Left kidney (tissue), 2 donors: ENCODE results near the gene TIAM2. TPM values are rescaled to one million over a fixed set of nuclear protein-coding genes. Genes with fewer than 3 reads are reported as not detected.

Experiments used
- DNase-seq: peaks from one replicate; pipeline ENCODE4 v3.0.0-alpha.2; 2013
- polyA plus RNA-seq: library from polyadenylated mRNA; unstranded; fragments of 120-200 nt; gene quantifications from one replicate; pipeline ENCODE4 v1.2.1, GENCODE V29; 2013; ENCODE audit not compliant: insufficient read length

The TIAM2 gene
- polyA plus RNA-seq, 1 donor: 24.0 TPM

DNA sequence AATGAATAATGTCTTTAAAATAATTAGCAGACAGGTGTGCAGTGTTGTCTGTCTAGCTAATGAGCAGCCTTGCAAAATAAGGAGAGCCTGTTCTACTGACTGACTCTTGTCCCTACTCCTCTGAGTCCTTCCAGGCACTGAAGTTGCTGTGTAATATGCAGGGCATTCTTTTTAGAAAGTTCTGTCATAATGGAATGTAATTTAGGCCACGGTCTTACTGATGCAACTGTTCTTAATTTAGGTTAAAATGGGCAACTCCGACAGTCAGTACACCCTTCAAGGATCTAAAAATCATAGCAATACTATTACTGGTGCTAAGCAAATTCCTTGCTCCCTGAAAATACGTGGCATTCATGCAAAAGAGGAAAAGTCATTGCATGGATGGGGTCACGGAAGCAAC is 133.9 kb downstream of the TIAM2 start:
- no peak for DNase-seq

DNA sequence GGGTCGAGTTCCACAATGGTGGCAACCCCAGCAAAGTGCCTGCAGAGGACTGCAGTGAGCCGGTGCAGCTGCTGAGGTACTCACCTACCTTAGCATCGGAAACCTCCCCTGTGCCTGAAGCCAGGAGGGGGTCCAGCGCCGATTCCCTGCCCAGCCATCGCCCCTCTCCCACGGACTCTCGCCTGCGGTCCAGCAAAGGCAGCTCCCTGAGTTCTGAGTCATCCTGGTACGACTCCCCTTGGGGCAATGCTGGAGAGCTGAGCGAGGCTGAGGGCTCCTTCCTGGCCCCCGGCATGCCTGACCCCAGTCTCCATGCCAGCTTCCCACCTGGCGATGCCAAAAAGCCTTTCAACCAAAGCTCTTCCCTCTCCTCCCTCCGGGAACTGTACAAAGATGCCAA is 134.6 kb downstream of the TIAM2 start:
- DNase-seq: no peak

DNA sequence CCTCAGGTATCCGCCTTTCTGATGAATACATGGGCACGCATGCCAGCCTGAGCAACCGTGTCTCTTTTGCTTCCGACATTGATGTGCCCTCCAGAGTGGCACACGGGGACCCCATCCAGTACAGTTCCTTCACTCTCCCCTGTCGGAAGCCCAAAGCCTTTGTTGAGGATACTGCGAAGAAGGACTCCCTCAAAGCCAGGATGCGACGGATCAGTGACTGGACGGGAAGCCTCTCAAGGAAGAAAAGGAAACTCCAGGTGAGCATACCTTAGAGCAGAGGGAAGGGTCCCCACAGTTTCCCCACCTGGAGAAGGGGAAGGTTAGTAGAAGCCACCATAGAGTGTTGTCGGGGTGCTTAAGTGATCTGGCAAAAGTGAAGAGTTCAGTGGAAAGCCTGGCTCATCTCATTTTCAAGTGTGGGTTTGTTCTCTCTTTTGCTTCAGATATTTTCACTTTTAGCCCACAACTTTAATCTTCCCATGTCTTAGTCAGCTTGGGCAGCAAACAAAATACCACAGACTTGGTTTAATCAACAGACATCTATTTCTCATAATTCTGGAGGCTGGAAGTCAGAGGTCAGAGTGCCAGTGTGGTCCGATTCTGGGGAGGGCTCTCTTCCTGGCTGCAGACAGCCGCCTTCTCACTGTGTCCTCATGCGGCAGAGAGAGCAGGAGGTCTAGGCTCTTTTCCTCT is 135.2 kb downstream of the TIAM2 start:
- DNase-seq: no peak

DNA sequence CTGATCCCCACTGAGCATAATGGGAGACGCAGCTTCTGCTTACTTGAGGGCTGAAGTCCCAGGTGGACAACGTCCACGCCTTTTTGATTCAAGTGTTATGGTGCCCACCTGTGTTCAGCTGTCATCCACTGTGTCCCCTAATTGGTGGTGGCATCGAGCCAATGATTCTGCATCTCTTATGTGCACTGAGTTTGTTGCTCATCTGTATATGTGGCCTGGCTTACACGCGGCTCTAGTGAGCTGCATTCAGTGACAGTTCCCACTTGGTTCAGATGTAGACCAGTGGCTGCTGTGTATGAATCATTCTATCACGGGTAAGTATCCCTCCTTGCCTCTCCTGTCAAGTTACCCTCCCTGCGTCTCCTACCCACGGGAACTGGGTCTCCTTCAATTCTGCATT is 137.5 kb downstream of the TIAM2 start:
- no peak for DNase-seq

DNA sequence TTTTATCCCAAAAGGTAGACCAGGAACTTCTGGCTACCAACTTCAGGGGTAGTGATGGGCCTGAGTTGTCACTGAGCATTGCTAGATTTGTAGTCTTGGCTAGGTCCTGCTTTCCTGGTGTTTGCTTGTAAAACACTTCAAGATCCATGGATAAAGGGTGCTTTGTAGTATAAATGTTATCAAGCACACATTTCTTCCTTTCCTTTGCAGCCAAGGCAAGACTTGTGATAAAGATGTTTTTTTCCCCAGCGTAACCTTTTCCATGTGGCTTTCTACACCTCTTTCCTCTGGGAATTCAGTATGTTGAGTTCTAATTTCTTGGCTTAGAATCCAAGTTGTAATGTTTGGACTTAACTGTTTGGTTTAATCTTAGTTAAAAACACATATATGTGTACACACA is 145.9 kb downstream of the TIAM2 start:
- no peak for DNase-seq

DNA sequence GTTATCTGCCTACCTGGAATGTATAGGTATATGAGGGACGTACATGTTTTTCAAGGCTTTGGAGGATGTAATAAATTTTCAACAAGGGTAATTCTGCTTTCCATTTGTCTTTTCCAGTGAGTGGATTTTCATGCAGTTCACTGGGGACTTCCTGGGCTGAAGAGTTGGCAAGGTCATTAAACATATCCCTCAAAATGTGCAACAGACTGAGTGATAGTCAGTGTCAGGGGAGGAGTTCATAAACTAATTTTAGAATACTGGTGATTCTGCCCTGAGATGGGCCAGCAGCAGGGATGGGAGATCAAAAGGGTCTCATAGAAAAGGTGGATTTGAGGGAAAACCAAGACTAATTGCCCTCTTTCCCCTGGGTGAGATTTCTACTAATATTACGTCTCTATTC is 146.4 kb downstream of the TIAM2 start:
- no peak for DNase-seq

DNA sequence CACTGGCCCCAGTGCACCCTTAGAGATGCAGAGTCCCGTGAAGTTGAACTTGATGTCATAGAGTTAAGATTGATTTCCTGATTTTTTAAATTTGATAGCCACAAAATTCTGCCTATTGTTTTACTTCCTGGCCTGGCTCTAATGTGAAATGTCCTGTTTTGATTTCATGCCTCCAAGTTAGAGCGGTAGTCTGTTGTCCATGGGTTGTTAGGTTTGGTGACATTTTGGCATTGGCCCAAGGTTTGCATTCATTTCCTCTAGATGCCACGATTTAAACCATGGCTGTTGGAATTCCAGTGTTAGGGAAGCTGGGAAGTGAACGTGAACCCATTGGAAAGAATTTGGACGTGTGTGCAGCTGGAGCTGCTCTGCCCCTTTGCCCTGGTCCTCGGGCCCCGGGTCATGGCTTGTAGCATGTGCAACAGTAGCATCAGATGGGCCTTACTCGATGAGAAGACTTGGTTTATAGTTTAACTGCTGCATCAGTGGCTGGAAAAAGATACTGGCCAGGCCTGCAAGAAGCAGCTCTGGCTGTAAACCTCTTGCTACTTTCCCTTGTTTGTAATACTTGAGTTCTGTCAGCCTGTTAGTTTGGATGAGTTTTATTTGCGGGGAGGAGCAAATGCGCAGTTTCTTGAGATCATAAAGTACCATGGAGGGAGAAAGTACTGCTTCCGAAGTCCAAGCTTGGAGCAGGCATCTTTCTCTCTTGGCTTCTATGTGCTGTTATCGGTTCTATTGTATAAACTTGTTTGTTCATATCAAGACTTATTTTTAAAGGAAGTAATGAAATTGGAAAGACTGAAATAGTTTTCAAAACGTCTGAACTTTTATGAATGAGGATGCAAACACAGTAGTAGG is 147.3 kb downstream of the TIAM2 start:
- no peak for DNase-seq

DNA sequence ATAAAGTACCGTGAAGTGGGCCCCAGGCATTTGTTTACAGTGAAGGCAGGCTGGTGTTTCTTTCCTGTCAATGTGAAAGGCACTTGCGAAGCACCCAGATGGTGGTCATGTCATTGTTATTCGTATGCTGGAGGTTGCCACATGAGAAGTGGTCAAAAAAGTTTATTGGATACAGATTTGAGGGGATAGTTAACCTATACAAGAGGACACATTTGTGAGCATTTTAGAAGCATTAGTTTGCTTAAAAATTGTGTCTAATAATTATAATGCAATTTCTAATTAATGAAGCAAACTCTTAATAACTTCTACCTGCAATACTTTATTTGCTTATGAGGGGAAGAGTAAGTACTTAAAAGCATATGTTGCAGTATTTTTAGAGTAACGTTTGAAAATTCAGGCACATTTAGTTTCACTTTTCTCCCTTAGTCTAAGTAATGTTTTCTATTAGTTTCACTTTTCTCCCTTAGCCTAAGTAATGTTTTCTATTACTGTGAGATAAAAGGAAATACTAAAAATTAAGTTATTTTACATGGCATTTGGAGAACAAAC is 148.0 kb downstream of the TIAM2 start:
- DNase-seq: no peak

DNA sequence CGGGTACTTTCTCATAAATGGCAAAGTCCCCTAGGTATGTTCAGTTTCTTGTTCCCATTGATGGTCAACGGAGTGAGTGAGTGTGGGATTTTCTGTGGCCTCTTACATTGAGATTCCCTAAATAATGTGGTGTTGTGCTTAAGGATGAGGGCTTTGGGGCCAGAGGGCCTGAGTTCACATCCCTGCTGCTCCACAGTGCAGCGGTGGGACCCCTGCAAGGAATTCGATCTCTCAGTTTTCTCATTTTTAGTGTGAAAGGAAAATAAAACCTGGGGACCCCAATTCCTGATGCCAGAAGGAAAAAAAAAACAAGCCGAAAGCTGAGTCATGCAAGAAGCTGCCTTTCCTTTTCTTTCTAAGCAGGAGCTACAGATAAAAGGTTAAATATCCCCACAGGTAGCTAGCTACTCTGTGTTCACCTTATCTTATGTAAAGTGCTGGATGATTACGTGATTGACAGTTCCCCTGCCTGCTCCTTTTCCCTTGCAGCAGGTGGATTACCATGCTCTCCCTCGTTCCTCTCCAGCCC is 148.5 kb downstream of the TIAM2 start:
- no peak for DNase-seq

DNA sequence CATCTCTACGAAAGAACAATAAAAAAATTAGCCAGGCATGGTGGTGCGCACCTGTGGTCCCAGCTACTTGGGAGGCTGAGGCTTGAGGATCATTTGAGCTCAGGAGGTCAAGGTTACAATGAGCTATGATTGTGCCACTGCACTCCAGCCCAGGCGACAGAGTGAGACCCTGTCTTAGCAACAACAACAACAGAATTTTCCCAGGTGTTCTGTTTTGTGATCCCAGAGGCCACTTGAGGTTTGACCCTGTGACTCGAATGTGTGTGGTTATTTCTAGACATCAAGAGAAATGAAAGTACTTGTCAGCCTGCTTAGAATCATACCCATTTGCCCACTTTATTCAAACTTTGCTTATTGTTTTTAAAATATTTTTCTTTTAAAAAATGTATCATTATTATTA is 151.1 kb downstream of the TIAM2 start:
- DNase-seq: no peak

DNA sequence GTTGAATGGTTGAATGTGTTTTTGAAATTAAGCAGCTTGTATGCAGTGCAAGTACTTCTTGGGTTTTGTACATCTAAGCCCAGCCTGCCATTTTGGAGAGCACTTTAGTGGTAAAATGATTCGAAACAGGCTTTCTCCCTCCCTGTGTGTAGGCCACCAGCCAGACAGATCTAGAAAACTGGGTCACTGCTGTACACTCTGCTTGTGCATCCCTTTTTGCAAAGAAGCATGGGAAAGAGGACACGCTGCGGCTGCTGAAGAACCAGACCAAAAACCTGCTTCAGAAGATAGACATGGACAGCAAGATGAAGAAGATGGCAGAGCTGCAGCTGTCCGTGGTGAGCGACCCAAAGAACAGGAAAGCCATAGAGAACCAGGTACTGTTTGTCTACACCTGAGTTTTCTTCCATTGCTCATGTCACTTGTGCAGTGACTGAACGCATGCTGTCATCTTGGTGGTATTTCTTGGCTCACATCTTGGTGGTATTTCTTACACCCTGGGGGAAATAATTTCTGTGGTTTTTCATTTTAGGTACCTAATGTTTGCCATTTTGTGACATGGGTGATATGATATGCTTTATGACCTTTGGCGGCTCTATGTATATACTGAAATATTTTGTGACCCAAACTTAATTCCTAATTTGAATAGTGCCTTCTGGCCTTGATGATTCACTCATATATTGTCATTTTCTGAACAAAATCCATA is 153.0 kb downstream of the TIAM2 start:
- DNase-seq: no peak

DNA sequence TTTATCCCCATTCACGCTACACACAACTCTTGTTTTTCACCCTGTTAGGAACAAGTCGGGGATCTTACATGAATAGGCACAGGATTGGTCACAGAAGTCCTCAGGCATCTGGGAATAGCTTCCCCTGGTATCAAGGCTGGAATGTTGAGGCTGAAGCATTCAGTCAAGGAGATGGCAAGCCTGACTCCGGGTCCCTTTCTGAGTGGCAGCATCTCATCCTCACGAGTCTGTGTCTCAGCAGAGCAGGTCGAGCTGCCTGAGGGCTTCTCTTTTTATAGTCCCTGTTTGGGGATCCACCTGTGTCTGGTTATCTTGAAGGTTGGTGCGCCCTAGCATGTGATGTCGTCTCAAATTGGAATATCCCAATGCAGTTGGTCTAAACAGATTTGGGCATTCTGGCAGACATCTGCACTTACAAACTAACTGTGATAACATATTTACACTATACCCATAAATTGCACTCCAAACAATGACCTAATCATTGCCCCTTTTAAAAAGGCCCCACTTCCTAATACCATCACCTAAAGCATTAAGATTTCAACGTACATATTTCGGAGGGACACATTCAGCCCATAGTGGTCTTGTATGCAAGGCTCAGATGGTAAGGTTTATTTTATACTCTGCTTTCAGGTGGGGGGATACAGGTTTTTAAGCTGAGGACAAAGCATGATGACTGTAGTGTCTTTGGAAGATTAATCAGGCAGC is 156.0 kb downstream of the TIAM2 start:
- DNase-seq: no peak

DNA sequence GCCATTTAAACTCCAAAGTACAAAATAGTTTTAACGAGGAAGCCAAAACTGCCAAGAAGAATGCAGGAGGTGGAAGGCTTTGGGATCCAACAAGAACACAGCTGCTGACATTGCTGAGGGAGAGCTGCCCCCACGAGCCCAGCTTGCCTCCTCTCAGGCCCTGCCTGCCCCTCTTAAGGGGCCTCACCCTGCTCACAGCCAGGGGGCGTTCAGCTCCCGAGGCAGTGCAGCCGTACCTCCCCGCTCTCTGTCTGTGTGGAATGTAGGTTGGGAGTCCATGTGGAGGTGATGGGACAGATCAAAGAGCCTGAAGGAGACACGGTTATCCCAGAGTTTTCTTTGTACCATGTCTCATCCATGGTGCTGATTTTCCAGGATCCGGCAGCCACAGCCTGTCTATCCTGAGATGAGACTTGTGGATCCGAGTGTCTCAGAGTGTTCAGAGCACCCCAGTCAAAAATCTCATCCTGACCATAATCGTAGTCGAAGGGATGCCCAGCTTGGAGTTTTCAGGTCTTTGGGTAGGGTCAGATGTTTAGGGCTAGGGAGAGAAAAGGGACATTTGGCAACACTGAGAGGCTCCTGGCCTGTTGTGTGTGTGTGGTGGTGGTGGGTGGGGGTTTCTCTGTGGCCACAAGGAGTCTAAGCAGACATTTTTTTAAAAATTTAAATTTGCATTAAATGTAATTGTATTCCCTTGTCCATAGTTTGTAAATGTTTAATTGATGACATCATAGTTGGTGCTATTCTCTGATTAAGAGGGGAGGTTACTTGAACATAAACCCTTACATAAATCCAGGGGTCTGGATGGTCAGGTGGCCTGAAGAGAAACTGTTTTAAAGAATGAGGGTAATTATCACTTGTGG is 157.3 kb downstream of the TIAM2 start:
- DNase-seq: no peak

DNA sequence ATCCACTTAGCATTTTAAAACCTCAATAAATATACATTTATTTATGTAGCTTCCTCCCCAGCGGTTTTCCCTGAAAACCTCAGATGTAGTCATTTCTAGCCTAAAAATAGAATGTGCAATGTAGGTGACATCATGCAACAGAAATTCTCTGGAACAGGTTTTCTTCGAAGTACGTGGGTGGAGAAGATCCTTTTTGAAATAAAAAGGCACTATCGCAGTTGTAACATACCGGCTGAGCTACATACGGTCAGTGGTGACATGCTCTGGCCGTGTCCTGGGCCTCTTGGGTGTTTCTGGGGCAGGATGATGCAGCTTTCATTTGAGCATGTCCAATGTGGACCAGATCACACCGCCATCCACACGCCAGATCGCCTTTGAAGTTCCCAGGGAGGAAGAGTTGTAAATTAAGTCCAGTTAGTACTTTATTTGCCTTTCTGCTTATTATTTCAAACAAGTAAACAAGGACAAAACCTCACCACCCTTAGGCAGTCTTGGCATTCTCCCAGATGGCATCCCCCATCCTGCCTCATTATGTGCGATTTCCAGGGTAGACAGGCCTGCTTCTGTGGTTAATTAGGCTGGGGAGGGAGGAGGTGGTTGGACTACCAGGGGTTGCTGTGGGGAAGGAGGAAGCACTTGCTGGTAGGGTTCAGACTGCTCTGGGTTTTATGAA is 159.2 kb downstream of the TIAM2 start:
- peak; percentile 36 for DNase-seq

DNA sequence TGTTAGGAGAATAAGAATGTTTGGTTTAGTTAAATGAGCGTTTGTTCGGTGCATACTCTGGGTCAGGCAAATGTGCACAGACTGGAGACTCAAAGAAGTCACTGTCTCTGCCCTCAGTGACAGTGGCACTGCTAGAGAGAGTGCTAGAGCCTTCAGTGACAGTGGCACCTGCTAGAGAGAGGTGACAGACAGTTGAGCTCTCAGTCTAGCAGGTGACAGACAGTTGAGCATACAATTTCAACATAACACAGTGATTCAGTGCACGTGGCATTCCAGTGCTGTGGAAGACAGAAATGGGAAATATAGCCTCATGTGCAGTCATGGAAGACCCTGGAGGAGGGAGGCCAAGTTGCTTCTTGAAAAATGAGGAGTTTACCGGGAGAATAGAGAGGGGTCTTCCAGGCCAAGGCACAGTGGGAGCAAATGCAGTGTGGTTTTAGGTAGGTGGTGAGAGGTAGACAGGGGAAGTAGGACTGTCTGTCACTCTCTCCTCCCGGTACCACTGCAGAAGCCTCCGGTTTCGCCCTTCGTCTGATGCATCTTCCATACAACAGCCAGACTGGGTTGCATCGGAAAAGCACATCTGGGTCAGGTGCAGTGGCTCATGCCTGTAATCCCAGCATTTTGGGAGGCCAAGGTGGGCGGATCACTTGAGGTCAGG is 160.8 kb downstream of the TIAM2 start:
- DNase-seq: no peak

DNA sequence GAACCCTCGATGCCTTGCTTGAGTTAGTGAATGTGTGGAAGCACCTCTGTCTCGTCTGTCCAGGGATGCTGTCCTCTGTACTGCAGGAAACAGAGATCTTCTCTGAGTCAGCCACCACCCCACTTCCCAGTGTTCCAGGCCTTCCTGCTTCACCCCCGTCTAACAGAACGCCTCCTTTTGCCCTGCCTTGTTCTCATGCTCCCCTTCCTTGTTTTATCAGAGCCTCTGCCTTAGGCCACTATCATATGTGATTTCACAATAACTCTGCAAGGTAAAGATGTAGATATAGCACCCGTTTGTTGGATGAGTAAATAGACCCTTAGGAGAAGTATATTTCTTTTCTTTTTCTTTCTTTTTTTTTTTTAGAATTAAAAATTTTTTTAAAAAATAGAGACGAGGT is 162.0 kb downstream of the TIAM2 start:
- no peak for DNase-seq

DNA sequence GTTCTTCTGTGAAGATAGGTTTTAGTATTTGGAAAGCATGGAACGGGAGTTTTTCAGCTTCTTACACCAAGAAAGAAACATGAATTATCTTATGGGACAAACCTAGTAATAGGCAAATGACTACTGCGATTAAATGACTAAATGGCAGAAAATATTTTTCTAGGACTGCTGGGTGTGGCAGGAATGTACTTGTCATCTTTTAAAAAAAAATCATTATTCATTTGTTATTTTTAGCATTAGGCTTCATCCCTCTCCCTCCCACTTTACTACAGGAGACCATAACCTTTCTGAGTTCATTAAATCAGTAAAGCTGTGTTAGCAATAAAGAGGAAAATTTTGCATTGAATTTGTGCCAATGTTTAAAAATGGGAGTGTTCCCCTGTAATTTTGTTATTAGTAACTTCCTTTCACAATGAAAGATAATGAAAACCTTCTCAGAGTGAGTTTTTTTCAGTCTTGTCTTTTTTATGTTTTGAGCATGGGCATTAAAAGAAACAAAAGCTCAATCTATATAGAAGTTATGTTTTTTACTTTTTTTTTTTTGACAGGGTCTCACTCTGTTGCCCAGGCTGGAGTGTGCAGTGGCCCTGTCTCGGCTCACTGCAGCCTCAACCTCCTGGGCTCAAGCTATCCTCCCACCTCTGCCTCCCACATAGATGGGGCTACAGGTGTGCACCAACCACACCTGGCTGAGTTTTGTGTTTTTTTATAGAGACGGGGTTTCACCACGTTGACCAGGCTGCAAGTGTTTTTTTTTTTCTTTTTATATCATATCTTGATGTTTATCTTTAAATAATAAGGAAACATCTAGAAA is 163.1 kb downstream of the TIAM2 start:
- no peak for DNase-seq

DNA sequence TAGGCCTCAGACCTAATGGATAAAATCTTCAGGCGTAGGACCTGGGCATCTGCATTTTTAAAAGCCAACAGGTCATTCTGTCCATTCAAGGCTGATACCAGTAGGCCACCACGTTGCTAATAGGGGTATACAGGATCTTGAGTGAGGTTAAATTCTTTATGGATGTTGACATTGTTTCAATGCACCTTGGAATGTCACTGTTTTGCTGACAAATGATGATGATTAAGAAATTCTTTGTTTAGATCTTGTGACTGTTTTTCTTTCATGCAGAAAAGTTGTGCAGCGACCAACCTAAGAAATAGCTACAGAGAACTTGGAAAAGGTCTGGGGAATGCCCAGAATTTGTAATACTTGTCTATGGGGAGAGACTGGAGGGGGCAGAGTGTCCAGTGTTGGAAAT is 167.6 kb downstream of the TIAM2 start:
- no peak for DNase-seq

DNA sequence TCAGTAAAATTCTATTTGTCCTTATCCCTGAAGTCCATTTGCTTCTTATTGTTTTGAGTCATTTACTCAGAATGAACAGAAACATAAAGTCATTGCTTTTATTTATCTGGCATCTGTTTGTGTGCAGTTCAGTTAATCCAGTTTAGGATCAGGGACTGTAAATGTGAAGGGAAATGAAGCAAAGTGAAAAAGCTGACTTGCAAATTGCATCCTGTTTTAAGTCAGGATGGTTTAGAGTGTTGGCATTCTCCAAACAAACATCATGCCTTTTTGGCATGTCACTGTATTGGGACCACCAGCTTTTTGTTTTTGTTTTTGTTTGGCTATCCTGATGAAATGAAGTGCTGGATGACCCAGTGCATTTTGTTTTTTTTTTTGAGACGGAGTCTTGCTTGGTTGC is 168.5 kb downstream of the TIAM2 start:
- DNase-seq: no peak
